ENCODE measurements around the gene PPP2R5D.

Gene PPP2R5D

DNA sequence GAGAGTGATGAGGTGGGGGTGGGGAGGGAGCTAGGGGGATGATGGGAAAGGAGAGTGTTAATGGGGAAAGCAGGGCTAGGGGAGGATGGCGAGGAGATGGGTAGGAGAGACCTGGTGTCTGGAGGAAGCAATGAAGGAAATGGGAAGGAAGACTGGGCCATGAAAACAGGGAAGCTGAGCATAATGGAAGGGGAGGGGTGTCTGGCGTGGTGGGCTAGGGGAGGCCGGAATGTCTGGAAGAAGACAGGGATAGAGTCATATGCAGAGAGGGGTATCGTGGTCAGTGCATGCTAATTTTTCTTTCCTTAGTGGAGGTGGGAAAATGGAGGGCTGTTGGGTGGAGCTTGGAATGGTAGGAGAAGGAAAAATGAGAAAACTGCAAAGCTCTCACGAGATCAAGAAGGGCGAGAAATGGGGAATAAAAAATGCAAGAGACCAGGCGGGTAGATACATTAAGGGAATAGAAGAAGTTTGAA lies 30.1 kb downstream of the PPP2R5D start:
- Histone ChIP-seq H3K4me1 (ENCODE audit: control insufficient read depth, insufficient read depth, low read length, poor library complexity, severe bottlenecking) (peaks cover 16% of the 10 kb centered on the region), H3K36me3 (ENCODE audit: control insufficient read depth, insufficient read depth, low read length) (peaks cover 71% of the 10 kb centered on the region), H3K9me3 (ENCODE audit: control insufficient read depth, low read length) (no peaks in the 10 kb centered on the region), H3K4me3 (ENCODE audit: extremely low read depth, insufficient read depth, low read length, poor library complexity, severe bottlenecking) (peak overlapping the region; percentile 85), H3K27ac (ENCODE audit: low read depth, low read length, severe bottlenecking) (peak overlapping the region; percentile 80)
- 4 to 9% methylated on average over 6 to 7 of the region's 7 CpGs for WGBS, 2 experiments (ENCODE audit: insufficient coverage in 2 of 2)

GRCh38 chr6:43016176-43016942 lies 32.0 kb downstream of the PPP2R5D start:
- peaks cover 62% of the 10 kb centered on the region for H3K36me3 ChIP-seq (ENCODE audit: control insufficient read depth, insufficient read depth, low read length)

DNA sequence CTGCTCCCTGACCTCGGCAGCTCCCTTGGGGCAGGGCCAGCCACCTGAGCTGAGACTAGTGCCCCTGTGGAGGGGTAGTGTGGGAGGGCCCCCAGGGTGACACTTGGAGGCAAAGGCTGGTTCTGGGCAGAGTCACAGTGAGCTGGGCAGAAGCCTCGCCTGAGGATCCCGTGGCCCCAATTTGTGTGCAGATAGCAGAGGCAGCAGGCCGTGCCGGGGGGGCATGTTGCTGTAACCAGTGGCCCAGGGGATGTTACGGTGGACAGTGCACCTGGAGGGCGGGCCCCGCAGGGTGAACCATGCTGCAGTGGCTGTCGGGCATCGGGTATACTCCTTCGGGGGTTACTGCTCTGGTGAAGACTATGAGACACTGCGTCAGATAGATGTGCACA lies 32.6 kb downstream of the PPP2R5D start:
- H3K4me3 ChIP-seq (ENCODE audit: extremely low read depth, insufficient read depth, low read length, poor library complexity, severe bottlenecking) = no peak overlapping the region
- 95 to 99% methylated on average over 10 to 12 of the region's 12 CpGs for WGBS, 2 experiments (ENCODE audit: insufficient coverage in 2 of 2)
- peaks cover 56% of the 10 kb centered on the region for H3K36me3 ChIP-seq (ENCODE audit: control insufficient read depth, insufficient read depth, low read length)
- peaks cover 29% of the 10 kb centered on the region for H3K4me1 ChIP-seq (ENCODE audit: control insufficient read depth, insufficient read depth, low read length, poor library complexity, severe bottlenecking)
- no peaks in the 10 kb centered on the region for H3K9me3 ChIP-seq (ENCODE audit: control insufficient read depth, low read length)
- no peak overlapping the region for H3K27ac ChIP-seq (ENCODE audit: low read depth, low read length, severe bottlenecking)

More at GRCh38 chr6:43016176-43016942, 32.0 kb downstream of the PPP2R5D start:
- WGBS, 2 experiments (ENCODE audit: insufficient coverage in 2 of 2) = 86 to 87% methylated on average over 3 to 5 of the region's 7 CpGs
- no peaks in the 10 kb centered on the region for H3K9me3 ChIP-seq (ENCODE audit: control insufficient read depth, low read length)
- H3K4me3 ChIP-seq (ENCODE audit: extremely low read depth, insufficient read depth, low read length, poor library complexity, severe bottlenecking) = no peak overlapping the region
- no peak overlapping the region for H3K27ac ChIP-seq (ENCODE audit: low read depth, low read length, severe bottlenecking)
- H3K4me1 ChIP-seq (ENCODE audit: control insufficient read depth, insufficient read depth, low read length, poor library complexity, severe bottlenecking) = peaks cover 29% of the 10 kb centered on the region

- no peak overlapping the region for H3K27ac ChIP-seq (ENCODE audit: low read depth, low read length, severe bottlenecking)
- peaks cover 27% of the 10 kb centered on the region for H3K4me1 ChIP-seq (ENCODE audit: control insufficient read depth, insufficient read depth, low read length, poor library complexity, severe bottlenecking)
- no peak overlapping the region for H3K4me3 ChIP-seq (ENCODE audit: extremely low read depth, insufficient read depth, low read length, poor library complexity, severe bottlenecking)
- no peaks in the 10 kb centered on the region for H3K9me3 ChIP-seq (ENCODE audit: control insufficient read depth, low read length)
- 93 to 100% methylated on average over 2 of the region's 2 CpGs for WGBS, 2 experiments (ENCODE audit: insufficient coverage in 2 of 2)
- peaks cover 62% of the 10 kb centered on the region for H3K36me3 ChIP-seq (ENCODE audit: control insufficient read depth, insufficient read depth, low read length)
Measured at GRCh38 chr6:43019152-43019551, 34.8 kb downstream of the PPP2R5D start.

- Histone ChIP-seq H3K9me3 (ENCODE audit: control insufficient read depth, low read length) (no peaks in the 10 kb centered on the region), H3K4me1 (ENCODE audit: control insufficient read depth, insufficient read depth, low read length, poor library complexity, severe bottlenecking) (peaks cover 27% of the 10 kb centered on the region), H3K36me3 (ENCODE audit: control insufficient read depth, insufficient read depth, low read length) (peaks cover 72% of the 10 kb centered on the region), H3K27ac (ENCODE audit: low read depth, low read length, severe bottlenecking) (peak overlapping the region; percentile 23), H3K4me3 (ENCODE audit: extremely low read depth, insufficient read depth, low read length, poor library complexity, severe bottlenecking) (no peak overlapping the region)
- WGBS, 2 experiments (ENCODE audit: insufficient coverage in 2 of 2) = 80 to 92% methylated on average over 1 to 2 of the region's 3 CpGs
Measured at GRCh38 chr6:43020052-43020705, 35.8 kb downstream of the PPP2R5D start.

- peak overlapping the region; percentile 77 for H3K27ac ChIP-seq (ENCODE audit: low read depth, low read length, severe bottlenecking)
- peaks cover 27% of the 10 kb centered on the region for H3K4me1 ChIP-seq (ENCODE audit: control insufficient read depth, insufficient read depth, low read length, poor library complexity, severe bottlenecking)
- peaks cover 76% of the 10 kb centered on the region for H3K36me3 ChIP-seq (ENCODE audit: control insufficient read depth, insufficient read depth, low read length)
- no peaks in the 10 kb centered on the region for H3K9me3 ChIP-seq (ENCODE audit: control insufficient read depth, low read length)
- peak overlapping the region; percentile 91 for H3K4me3 ChIP-seq (ENCODE audit: extremely low read depth, insufficient read depth, low read length, poor library complexity, severe bottlenecking)
- WGBS, 2 experiments (ENCODE audit: insufficient coverage in 2 of 2) = 78% methylated on average over 3 of the region's 5 CpGs; no CpG with 5 or more reads in 1 of the 2 experiments
Measured at GRCh38 chr6:43020847-43021246, 36.5 kb downstream of the PPP2R5D start.

DNA sequence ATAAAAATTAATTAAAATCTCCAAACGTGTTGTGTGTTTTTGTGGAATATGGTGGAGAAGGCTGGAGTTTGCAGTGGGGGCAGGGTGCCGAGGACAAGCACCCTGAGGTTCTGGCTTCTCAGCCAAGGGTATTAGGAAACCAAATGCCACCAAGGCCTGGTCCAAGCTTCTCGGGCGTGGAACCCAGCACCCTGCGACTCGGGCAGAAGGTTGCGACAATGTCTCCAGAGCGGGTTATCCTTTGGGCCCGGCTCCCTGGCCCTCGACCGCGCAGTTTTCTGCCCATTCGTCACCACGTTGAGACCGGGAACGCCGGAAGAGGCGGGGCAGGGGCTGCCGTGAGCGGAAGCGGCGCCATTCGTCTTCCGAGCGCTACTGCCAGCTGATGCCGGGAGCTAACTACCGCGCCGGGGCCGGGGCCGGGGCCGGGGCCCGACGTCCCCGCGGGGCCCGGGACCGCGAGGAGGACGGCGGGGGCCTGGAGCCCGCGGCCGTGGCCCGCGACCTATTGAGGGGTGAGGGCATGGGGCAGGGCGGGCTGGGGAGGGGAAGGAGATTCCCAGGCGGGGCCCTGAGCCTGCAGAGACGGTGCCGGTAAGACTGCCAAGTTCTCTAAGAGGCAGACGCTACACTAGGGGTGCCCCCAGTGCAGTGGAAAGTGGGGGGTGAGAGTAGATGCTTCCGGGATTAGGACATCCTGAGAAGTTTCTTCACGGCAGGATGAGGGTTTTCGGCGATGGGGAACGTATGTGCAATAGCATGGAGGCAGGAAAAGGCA lies 37.1 kb downstream of the PPP2R5D start, which contains the start of gene RRP36:
Gene RRP36, plus strand, starts transcription at position 354 of the 778 bp plus-strand sequence. Its CDS starts 32 bp downstream, at position 386.
- Histone ChIP-seq H3K36me3 (ENCODE audit: control insufficient read depth, insufficient read depth, low read length) (peaks cover 76% of the 10 kb centered on the region), H3K27ac (ENCODE audit: low read depth, low read length, severe bottlenecking) (peak within 1 kb of the TSS; percentile 77), H3K4me3 (ENCODE audit: extremely low read depth, insufficient read depth, low read length, poor library complexity, severe bottlenecking) (peak within 1 kb of the TSS; percentile 91), H3K4me1 (ENCODE audit: control insufficient read depth, insufficient read depth, low read length, poor library complexity, severe bottlenecking) (peaks cover 25% of the 10 kb centered on the region), H3K9me3 (ENCODE audit: control insufficient read depth, low read length) (no peaks in the 10 kb centered on the region)
- WGBS, 2 experiments (ENCODE audit: insufficient coverage in 2 of 2) = 2% methylated on average over 42 to 56 of the region's 56 CpGs

DNA sequence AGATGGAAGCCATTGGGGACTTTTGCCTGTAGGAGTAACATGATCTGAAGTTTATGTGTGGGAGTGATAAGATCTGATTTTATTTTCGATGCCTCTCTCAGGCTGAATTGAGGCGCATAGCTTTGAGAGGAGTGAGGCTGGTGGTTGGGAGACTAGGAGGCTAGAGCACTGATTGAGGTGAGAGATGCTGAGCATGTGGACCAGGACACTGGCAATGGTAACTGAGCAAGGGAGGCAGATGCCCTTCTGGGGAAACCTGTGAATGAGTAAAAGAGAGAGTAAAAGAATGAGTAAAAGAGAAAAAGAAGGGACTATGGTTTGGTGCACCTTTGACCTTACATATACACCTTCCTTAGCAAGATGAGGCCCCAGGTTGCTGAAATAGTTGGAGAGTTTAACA lies 40.1 kb downstream of the PPP2R5D start:
- Histone ChIP-seq H3K27ac (ENCODE audit: low read depth, low read length, severe bottlenecking) (no peak overlapping the region), H3K4me3 (ENCODE audit: extremely low read depth, insufficient read depth, low read length, poor library complexity, severe bottlenecking) (no peak overlapping the region), H3K9me3 (ENCODE audit: control insufficient read depth, low read length) (no peaks in the 10 kb centered on the region), H3K36me3 (ENCODE audit: control insufficient read depth, insufficient read depth, low read length) (peaks cover 76% of the 10 kb centered on the region), H3K4me1 (ENCODE audit: control insufficient read depth, insufficient read depth, low read length, poor library complexity, severe bottlenecking) (peaks cover 20% of the 10 kb centered on the region)
- 97 to 100% methylated on average over 2 of the region's 2 CpGs for WGBS, 2 experiments (ENCODE audit: insufficient coverage in 2 of 2)

DNA sequence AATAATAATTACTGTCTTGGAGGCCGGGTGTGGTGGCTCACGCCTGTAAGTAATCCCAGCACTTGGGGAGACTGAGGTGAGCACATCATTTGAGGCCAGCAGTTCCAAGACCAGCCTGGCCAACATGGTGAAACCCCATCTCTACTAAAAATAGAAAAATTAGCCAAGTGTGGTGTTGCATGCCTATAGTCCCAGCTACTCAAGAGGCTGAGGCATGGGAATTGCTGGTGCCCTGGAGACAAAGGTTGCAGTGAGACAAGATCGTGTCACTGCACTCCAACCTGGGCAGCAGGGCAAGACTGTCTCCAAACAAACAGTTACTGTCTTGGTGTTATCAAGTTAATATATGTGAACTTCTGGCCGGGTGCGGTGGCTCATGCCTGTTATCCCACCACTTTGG lies 42.0 kb downstream of the PPP2R5D start:
- WGBS, 2 experiments (ENCODE audit: insufficient coverage in 2 of 2) = 88 to 100% methylated on average over 3 to 5 of the region's 5 CpGs
- H3K36me3 ChIP-seq (ENCODE audit: control insufficient read depth, insufficient read depth, low read length) = peaks cover 81% of the 10 kb centered on the region

GRCh38 chr6:43029120-43029519 lies 44.8 kb downstream of the PPP2R5D start:
- Histone ChIP-seq H3K9me3 (ENCODE audit: control insufficient read depth, low read length) (no peaks in the 10 kb centered on the region), H3K27ac (ENCODE audit: low read depth, low read length, severe bottlenecking) (no peak overlapping the region), H3K4me3 (ENCODE audit: extremely low read depth, insufficient read depth, low read length, poor library complexity, severe bottlenecking) (no peak overlapping the region), H3K4me1 (ENCODE audit: control insufficient read depth, insufficient read depth, low read length, poor library complexity, severe bottlenecking) (no peaks in the 10 kb centered on the region), H3K36me3 (ENCODE audit: control insufficient read depth, insufficient read depth, low read length) (peaks cover 90% of the 10 kb centered on the region)
- WGBS, 2 experiments (ENCODE audit: insufficient coverage in 2 of 2) = 94 to 96% methylated on average over 9 of the region's 9 CpGs

More for the DNA sequence above, 42.0 kb downstream of the PPP2R5D start:
- no peaks in the 10 kb centered on the region for H3K9me3 ChIP-seq (ENCODE audit: control insufficient read depth, low read length)
- no peak overlapping the region for H3K4me3 ChIP-seq (ENCODE audit: extremely low read depth, insufficient read depth, low read length, poor library complexity, severe bottlenecking)
- H3K27ac ChIP-seq (ENCODE audit: low read depth, low read length, severe bottlenecking) = no peak overlapping the region
- peaks cover 7% of the 10 kb centered on the region for H3K4me1 ChIP-seq (ENCODE audit: control insufficient read depth, insufficient read depth, low read length, poor library complexity, severe bottlenecking)

Data from mesodermal cell (in vitro differentiated cells).